Panc1 (cell line): ENCODE data around the gene RNF19B. TPM values are rescaled to one million over a fixed set of nuclear protein-coding genes. Genes with fewer than 3 reads are reported as not detected.

ENCODE experiments used
- ATAC-seq: fragments of 200-7000 bp; cut with Tn5 transposase; 2 replicates; pipeline ENCODE4 v1.9.1; 2020; ENCODE audit warnings: mild to moderate bottlenecking, moderate library complexity
- BruUV-seq: library from RNA; stranded (reverse); fragments of 400-500 nt; replicated peaks from 2 replicates; lab custom pipeline; 2021; lab: Mats Ljungman, UMichigan
- CTCF ChIA-PET: fragments of 300-600 bp; sonication (Branson Sonifier 250); formaldehyde crosslinking; loops from one replicate; lab custom pipeline; 2022; ENCODE audit warnings: antibody characterized with exemption; lab: Charles Lee
- POLR2A ChIA-PET: fragments of 300-600 bp; sonication (Branson Sonifier 250); formaldehyde crosslinking; loops from one replicate; lab custom pipeline; 2022; ENCODE audit warnings: antibody characterized with exemption; lab: Charles Lee
- DNase-seq: peaks from one replicate; pipeline ENCODE4 v3.0.0-alpha.2; 2010; ENCODE audit warnings: low read depth, low spot score
- H3K27ac ChIP-seq: 2 replicates; pipeline ENCODE4 v1.5.1; 2011; ENCODE audit warnings: mild to moderate bottlenecking, low read length, inconsistent platforms
- H3K27me3 ChIP-seq: fragments of 200-500 bp; sonication (Bioruptor generic); 2 replicates; pipeline ENCODE4 v1.6.0; 2014; ENCODE audit warnings: low read length, inconsistent platforms; ENCODE audit not compliant: control insufficient read depth, insufficient read depth
- H3K36me3 ChIP-seq: fragments of 200-500 bp; sonication (Bioruptor generic); 2 replicates; pipeline ENCODE4 v1.5.1; 2014; ENCODE audit warnings: inconsistent platforms, mild to moderate bottlenecking, low read length, moderate library complexity; ENCODE audit not compliant: control insufficient read depth, insufficient read depth
- H3K4me1 ChIP-seq: 2 replicates; pipeline ENCODE4 v1.5.1; 2011; ENCODE audit warnings: inconsistent platforms, mild to moderate bottlenecking, low read length, moderate library complexity; ENCODE audit not compliant: control insufficient read depth, insufficient read depth
- H3K4me3 ChIP-seq, 2 experiments: 2 replicates each; pipeline ENCODE4 v1.5.1; 2011 to 2012; ENCODE audit warnings: low read depth in 2 of 2, low read length in 2 of 2, mild to moderate bottlenecking in 2 of 2, inconsistent platforms in 1 of 2, moderate library complexity in 1 of 2
- H3K9me3 ChIP-seq: fragments of 200-500 bp; sonication (Bioruptor generic); 2 replicates; pipeline ENCODE4 v1.5.1; 2014; ENCODE audit warnings: low read depth, mild to moderate bottlenecking, inconsistent platforms, low read length, moderate library complexity; ENCODE audit not compliant: control insufficient read depth, insufficient read depth
- POLR2AphosphoS5 ChIP-seq: IDR thresholded peaks from 2 replicates; pipeline ENCODE4 v1.6.1; 2012; ENCODE audit warnings: mild to moderate bottlenecking, low read depth, low read length, moderate library complexity
- REST ChIP-seq, 2 experiments: IDR thresholded peaks; 2 replicates each; pipeline ENCODE4 v1.6.1; 2011 to 2012; ENCODE audit warnings: low read depth in 2 of 2, control low read depth in 1 of 2, low read length in 1 of 2, mild to moderate bottlenecking in 1 of 2, moderate library complexity in 1 of 2; ENCODE audit not compliant: insufficient read depth in 1 of 2
- SIN3A ChIP-seq: IDR thresholded peaks from 2 replicates; pipeline ENCODE4 v1.6.1; 2012; ENCODE audit warnings: low read depth, mild to moderate bottlenecking, low read length, moderate library complexity, borderline replicate concordance; ENCODE audit not compliant: insufficient read depth
- TCF7L2 ChIP-seq: IDR thresholded peaks from 2 replicates; pipeline ENCODE4 v1.6.1; 2011; ENCODE audit warnings: mild to moderate bottlenecking, low read depth, low read length, inconsistent platforms
- in situ Hi-C: cut with HindIII; loops from 2 replicates; pipeline ENCODE4 v1.10.0; 2016; ENCODE audit warnings: low sequenced_read_pairs, low pct_unique_long_range_greater_than_20kb
- intact Hi-C: fragments of 100-400 bp; cut with micrococcal nuclease; formaldehyde crosslinking; loops from one replicate; pipeline ENCODE4 v1.10.0; 2022; ENCODE audit not compliant: unreplicated experiment
- total RNA-seq: library from RNA; stranded (reverse); gene quantifications from one replicate; pipeline ENCODE4 v1.2.1, GENCODE V29; 2021; ENCODE audit not compliant: unreplicated experiment
- TF ChIP-seq, protein P1 (sequence below): fragments of 450-650 bp; IDR thresholded peaks from 2 replicates; pipeline ENCODE4 v1.5.1; 2017; ENCODE audit warnings: mild to moderate bottlenecking

RNF19B gene
- total RNA-seq, 1 experiment from 2014 or later: 29.1 TPM

GRCh38 chr1:33012165-33012564 is 47.6 kb upstream of the RNF19B start:
- no peak overlapping the region for H3K27ac ChIP-seq
- H3K27me3 ChIP-seq: no peaks in the 10 kb centered on the region
- peaks cover 34% of the 10 kb centered on the region for H3K36me3 ChIP-seq
- intact Hi-C loops: no loop called here
- peaks cover 3% of the 10 kb centered on the region for H3K4me1 ChIP-seq
- POLR2A ChIA-PET: no interaction called here
- no TSS peak for BruUV-seq
- no peak overlapping the region for H3K4me3 ChIP-seq
- ATAC-seq (no peak), DNase-seq (no peak)
- in situ Hi-C loops: no loop called here
- no peak for TF ChIP-seq TCF7L2
- no peak for TF ChIP-seq POLR2AphosphoS5
- TF ChIP-seq REST (IDR thresholded peaks at IDR 0.05; ENCODE audit: insufficient read depth in 1 of 2, low read depth in 2 of 2, low read length in 1 of 2): no peak
- TF ChIP-seq, protein P1, sequence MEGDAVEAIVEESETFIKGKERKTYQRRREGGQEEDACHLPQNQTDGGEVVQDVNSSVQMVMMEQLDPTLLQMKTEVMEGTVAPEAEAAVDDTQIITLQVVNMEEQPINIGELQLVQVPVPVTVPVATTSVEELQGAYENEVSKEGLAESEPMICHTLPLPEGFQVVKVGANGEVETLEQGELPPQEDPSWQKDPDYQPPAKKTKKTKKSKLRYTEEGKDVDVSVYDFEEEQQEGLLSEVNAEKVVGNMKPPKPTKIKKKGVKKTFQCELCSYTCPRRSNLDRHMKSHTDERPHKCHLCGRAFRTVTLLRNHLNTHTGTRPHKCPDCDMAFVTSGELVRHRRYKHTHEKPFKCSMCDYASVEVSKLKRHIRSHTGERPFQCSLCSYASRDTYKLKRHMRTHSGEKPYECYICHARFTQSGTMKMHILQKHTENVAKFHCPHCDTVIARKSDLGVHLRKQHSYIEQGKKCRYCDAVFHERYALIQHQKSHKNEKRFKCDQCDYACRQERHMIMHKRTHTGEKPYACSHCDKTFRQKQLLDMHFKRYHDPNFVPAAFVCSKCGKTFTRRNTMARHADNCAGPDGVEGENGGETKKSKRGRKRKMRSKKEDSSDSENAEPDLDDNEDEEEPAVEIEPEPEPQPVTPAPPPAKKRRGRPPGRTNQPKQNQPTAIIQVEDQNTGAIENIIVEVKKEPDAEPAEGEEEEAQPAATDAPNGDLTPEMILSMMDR: no peak
- TF ChIP-seq SIN3A: no peak
- no peaks in the 10 kb centered on the region for H3K9me3 ChIP-seq
- CTCF ChIA-PET: no interaction called here

DNA sequence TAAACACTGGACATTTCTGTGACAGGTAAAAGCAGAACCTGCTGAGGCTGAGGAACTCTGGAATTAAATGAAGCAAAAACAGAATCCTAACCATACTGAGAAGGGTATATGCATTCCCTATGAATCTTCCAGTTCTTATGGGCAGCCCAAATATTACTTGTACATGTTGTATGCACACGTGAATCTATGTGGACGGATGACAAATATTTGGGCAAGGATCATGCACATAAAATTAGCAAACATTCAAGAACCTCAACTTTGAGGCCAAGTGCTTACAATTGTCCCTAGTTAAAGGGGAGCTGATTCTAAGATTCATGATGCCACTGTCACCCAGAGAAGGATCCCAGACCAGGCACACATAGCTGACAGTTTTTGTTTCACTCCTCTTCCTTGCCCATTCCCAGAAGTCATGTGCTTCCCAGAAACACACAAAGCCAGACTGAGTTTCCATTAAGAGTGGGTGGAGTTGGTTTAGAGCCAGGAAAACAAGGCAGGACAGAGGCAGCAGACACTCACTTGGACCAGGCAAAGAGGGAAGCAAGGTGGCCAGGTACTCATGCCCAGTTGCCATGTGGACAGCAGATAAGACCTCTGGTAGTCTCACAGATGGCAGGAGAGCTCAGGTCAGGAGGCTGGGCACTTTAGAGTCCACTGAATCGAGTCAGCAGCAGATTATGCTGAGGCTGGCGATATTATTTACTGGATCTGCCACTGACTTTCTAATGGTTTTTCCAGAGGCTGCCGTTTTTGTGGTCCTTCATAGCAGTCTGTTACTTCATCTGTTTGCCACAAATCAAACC is 46.5 kb upstream of the RNF19B start:
- TF ChIP-seq, protein P1: no peak
- TF ChIP-seq TCF7L2 (no peak), REST (IDR thresholded peaks at IDR 0.05; ENCODE audit: insufficient read depth in 1 of 2, low read depth in 2 of 2, low read length in 1 of 2) (no peak), SIN3A (no peak), POLR2AphosphoS5 (no peak)
- H3K36me3 ChIP-seq: peaks cover 34% of the 10 kb centered on the region
- H3K27ac ChIP-seq: no peak overlapping the region
- no peaks in the 10 kb centered on the region for H3K27me3 ChIP-seq
- in situ Hi-C loops: no loop called here
- intact Hi-C loops: no loop called here
- DNase-seq: no peak
- peaks cover 3% of the 10 kb centered on the region for H3K4me1 ChIP-seq
- ATAC-seq: no peak
- no peaks in the 10 kb centered on the region for H3K9me3 ChIP-seq
- no TSS peak for BruUV-seq
- H3K4me3 ChIP-seq: no peak overlapping the region
- POLR2A ChIA-PET: no interaction called here
- CTCF ChIA-PET: no interaction called here
